HG03565 (cell line): ENCODE results near the gene PPL.
"Not testable (repeated sequence)": the region's sequence is repeated elsewhere in the genome, so short reads cannot be mapped to it uniquely, and the experiment has no call there.

Experiments used
- ATAC-seq: cut with Tn5 transposase; IDR thresholded peaks from one replicate; pipeline ENCODE4 v1.9.1; 2021; ENCODE audit warnings: mild to moderate bottlenecking, moderate library complexity; ENCODE audit not compliant: unreplicated experiment

PPL gene

DNA sequence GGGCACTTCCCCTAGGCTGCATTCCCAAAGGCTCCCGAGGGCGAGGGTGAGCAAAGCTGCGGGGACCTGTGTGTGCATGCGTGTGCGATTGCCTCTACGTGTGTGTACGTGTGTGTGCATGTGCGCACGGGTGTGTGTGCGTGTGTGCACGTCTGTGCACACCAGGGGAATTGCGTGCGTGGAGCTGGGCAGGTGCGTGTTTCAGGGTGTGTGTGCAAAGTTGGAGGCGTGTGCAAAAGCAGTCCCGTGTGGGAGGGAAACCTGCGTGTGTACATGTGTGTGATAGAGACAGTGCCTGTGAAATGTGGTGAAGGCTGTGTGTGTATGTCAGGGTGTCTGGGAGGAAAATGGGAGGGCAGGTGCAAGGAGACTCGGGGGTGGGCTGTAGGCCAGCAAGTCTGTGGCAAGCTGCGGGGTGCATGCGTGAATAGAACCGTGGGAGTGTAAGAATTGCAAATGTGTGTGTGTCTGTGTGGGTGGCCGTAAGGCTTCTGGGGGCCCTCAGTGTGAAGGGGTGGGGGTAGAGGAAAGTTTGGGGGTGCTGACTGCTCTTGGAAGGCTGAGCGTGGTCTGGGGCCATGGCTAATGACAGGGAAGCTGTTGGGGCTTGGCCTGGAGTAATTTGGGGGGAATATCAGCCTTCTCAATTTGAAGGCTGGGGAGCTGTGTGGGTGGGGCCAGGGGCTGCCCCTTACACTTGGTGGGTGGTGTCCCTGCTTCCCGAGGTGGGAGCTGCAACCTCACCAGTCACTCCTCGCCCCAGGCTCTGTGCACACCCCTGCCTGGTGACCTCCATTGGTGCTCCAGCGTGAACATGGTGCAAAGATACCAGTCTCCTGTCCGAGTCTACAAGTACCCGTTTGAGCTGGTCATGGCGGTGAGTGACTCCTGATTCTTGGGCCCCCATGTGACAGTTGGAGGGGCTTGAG is 21.8 kb upstream of the PPL start:
- no peak for ATAC-seq

DNA sequence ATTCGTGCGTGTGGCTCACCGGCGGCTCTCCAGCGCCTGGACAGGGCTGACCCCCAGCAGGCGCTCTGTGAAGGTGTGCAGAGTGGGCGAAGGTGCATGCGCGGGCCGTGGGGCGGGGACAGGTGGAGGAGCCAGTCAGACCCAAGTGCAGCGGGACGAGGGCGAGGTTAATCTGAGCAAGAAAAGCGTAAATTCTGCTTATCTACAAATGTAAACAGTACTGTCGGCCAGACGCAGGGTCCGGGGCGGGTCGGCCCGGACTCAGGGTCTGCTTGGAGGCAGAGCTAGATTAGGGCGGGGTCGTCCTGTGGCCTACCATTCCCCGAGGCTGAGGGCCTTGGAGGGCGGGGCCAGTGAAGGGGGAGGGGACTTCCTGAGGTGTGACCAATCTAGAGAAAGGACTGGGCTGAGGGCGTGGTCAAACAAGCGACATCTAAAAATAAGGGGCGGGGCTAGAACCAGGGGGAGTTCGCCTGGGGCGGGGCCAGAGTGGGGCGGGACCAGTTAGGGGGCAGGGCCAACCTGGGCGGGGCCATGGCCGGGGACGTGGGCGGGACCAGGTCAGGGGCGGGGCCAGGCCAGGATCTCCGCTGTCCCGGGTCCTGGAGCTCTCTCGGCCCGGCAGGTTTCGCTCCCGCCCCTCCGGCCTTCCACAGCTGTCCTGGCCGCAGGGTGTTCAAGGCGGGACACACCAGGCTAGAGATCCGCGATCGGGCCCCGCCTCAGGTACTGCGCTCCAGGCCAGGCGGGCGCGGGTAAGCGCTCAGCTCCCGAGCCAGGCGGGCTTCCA is 21.0 kb upstream of the PPL start, which contains the start of gene SEC14L5:
Gene SEC14L5 (plus strand): TSS at position 611 of the 790 bp plus-strand sequence. CDS start 994 bp downstream, outside the sequence.
- ATAC-seq = peak; percentile 39

GRCh38 chr16:4957420-4957719 is 20.4 kb upstream of the PPL start:
- no peak for ATAC-seq

- ATAC-seq = no peak
Measured at GRCh38 chr16:4954714-4955113, 17.8 kb upstream of the PPL start.

- not testable (repeated sequence) for ATAC-seq
Measured at GRCh38 chr16:4951583-4951982, 14.6 kb upstream of the PPL start.

DNA sequence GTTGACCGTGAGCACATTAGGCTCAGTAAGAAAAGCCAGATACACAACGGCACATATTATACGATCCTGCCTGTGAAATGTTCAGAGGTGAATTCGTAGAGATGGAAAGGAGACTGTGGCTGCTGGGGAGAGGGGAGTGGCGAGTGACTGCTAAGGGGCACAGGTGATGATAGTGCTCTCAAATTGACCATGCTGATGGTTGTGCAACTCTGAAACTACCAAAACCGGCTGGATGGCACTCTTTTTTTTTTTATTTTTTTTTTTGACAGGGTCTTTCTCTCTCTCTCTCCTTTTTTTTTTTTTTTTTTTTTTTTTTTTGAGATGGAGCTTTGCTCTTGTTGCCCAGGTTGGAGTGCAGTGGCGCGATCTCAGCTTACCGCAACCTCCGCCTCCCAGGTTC is 13.0 kb upstream of the PPL start:
- no peak for ATAC-seq

DNA sequence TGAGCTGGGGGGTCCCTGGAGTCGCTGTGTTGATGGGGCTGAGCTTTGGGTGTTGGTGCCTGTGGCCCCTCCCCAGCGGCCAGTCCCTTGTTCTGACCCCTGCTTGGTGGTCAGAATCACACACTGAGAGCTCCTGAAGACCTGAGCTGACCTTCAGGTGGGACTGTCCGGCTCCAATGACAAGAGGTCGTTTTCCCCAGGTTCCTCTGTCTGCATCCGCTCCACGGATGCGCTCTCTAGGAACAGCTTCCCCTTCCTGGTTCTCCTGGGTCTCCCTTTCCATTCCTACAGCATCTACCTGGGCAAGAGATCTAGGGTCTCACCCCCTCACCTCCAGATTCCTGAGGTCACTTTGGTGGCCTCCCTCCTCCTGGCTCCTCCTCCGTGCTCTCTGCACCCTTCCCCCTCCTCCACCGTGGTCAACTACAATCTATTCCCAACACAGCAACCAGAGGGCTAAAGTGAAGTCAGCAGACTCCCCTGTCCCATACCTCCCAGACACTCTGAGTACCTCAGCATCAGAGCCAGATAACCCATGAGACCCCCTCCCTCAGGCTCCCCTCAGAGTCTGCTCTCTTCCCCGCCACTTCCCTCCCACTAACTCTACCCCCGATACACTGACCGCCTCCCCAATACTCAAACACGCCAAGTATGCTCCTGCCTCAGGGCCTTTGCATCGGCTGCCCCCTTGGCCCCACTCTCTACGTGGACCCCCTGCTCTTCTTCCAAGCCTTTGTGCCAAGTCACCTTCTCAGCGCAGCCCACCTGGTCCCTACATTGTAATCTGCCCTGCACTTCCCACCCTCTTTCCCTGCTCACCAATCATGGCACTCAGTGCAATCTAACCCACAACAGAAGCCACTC is 12.2 kb upstream of the PPL start:
- ATAC-seq = no peak

DNA sequence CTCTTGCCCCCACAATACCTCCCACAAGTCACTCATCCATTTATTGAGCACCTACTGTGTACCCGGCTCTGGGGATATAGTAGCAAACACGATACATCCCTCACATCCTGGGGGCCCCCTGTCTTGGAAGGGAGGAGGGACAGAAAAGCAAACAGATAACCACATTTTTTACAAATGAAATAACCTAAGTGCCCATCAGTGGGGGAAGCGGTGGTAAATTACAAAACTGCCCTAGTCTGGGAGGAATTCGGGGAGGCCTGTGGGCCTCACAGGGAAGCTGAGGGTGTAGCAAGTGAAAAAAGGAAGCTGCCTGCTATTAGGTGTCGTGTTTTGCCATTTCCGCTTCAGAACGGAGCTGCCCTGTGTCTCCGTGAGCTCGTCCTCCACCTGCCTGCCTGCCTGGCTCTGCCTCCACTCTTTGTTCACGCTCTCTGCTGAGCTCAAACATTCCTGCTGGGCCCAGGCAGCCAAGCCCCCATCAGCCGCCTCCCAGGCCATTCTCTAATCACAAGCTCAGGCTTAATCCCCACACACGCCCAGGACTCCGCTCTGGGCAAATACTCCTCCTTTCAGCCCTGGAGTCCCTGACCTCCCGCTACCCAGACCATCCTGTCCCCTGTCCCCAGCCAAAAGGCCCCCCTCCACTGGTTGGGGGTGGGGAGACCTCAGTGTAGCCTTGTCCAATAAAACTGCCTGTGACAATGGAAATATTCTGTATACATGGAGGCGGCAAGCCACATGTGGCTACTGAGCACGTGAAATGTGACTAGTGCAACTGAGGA is 11.0 kb upstream of the PPL start:
- no peak for ATAC-seq

GRCh38 chr16:4946917-4947316 is 10.0 kb upstream of the PPL start:
- ATAC-seq = no peak

GRCh38 chr16:4945560-4946502 is 8.9 kb upstream of the PPL start:
- ATAC-seq = no peak

GRCh38 chr16:4944333-4945281 is 7.7 kb upstream of the PPL start:
- no peak for ATAC-seq

DNA sequence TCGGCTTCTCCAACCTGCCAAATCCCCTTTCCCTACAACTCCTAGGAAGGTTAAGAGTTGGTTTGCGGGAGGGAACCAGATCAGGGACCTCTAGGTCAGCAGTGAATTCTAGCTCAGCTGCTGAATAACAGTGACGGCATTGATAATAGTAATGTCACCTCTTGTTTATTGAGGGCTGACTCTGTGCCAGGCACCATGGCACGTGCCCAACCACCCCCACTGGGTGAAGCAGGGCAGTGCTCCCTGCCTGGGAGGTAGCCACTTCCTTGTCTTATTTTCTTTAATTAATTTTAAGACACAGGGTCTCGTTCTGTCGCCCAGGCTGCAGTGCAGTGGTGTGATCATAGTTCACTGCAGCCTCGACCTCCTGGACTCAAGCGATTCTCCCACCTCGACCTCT is 5.5 kb upstream of the PPL start:
- no peak for ATAC-seq

DNA sequence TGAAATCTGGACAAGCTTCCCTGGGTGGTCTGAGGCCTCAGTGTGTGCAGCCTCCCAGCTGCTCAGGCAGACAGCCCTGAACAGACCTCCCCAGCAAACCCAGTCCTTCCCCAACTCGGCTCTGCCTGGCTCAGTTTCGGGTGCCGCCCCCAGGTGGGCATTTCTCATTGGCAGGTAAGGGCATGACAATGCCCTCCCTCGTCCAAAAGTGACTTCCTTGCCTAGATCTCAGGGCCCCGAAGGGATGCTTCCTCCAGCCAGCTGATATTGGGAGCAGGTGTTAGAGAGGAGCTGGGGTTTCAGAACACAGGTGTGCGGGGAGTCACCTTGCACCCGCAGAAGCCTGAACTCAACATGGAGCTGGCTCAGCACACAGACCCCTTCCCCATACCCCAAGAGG is 3.8 kb upstream of the PPL start:
- ATAC-seq = no peak

DNA sequence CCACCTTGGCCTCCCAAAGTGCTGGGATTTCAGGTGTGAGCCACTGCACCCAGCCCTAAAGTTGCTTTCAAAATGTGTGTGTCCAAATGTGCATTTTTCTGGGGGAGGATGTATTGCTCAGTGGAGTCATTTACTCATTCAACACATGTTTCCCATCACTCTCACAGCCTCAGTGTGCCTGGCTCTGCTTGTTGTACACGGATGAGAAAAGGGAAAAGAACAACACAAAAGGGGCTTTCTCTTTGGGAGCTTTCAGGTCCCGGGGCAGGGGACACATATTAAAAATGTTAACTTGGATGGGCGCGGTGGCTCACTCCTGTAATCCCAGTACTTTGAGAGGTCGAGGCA is 1.7 kb upstream of the PPL start:
- no peak for ATAC-seq

DNA sequence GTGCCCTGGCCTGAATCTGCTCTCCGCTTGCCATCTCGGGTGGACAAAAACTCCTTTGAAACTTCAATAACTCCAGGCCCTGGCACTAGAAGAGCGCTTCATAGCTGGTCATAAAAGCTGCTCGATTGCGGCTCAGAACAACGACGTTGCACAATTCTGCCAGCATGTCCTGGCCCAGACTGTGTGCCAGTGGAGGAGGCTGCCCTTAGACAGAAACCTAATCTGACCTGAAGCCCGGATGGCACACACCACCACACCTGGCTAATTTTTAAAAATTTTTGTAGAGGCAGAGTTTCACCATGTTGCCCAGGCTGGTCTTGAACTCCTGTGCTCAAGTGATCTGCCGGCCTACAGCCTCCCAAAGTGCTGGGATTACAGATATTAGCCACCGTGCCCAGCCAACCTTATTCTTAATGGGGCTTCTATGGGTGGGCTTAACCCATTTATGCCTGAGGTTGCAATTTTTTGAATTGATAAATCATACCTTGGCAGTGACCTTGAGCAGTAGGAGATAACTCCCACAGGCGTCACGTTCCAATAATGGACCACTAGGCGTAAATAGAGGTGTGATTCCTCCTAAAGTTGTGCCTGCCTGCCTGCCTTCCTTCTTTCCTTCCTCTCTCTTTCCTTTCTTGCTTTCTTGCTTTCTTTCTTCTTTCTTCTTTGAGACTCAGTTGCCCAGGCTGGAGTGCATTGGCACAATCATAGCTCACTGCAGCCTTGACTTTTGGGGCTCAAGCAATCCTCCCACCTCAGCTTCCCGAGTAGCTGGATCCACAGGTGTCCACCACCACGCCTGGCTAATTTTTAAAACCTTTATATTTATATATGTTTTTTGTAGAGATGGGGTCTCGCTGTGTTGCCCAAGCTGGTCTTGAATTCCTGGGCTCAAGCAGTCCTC is 1.1 kb upstream of the PPL start:
- ATAC-seq = no peak

- no peak for ATAC-seq
Measured at GRCh38 chr16:4936181-4936990, 562 bp downstream of the PPL start.
